ENCODE data around the gene PM20D2. TPM values are rescaled to one million over a fixed set of nuclear protein-coding genes. Genes with fewer than 3 reads are reported as not detected.

Gene PM20D2
- total and polyA plus RNA-seq, 2 of the 8 experiments (the other 6 are each of a cell fraction or from before 2014, with no cell fraction given) = 2.7 to 7.6 TPM

- H2BK12ac ChIP-seq (ENCODE audit: low read depth, low read length) = no peak overlapping the region
- no peak overlapping the region for H3K23ac ChIP-seq (ENCODE audit: insufficient read length)
- no peaks in the 10 kb centered on the region for H4K20me1 ChIP-seq (replicated peaks in 1 of 2; ENCODE audit: control insufficient read depth in 1 of 2, insufficient read depth in 2 of 2, low read length in 2 of 2)
- H3K27ac ChIP-seq (ENCODE audit: low read depth, low read length) = no peak overlapping the region
- H3K9me3 ChIP-seq (ENCODE audit: insufficient read depth in 2 of 2, low read depth in 1 of 2, low read length in 1 of 2) = no peaks in the 10 kb centered on the region
- H4K91ac ChIP-seq (replicated peaks; ENCODE audit: insufficient read length, low read length) = no peak overlapping the region
- H2AK5ac ChIP-seq (ENCODE audit: low read depth, low read length) = no peak overlapping the region
- H4K8ac ChIP-seq (ENCODE audit: extremely low read depth, insufficient read depth, low read length) = no peak overlapping the region
- H3K4me2 ChIP-seq (ENCODE audit: insufficient read depth in 1 of 2, low read depth in 2 of 2, low read length in 2 of 2) = no peak overlapping the region
- WGBS, 2 experiments (ENCODE audit: extremely low coverage in 1 of 2, insufficient coverage in 1 of 2, insufficient read length in 1 of 2, insufficient replicate concordance in 2 of 2, low coverage in 1 of 2, low lambda C conversion rate in 2 of 2, missing lambda C conversion rate in 1 of 2) = 70% methylated on average over 7 of the region's 7 CpGs; no CpG with 5 or more reads in 1 of the 2 experiments
- no peaks in the 10 kb centered on the region for H3K79me1 ChIP-seq (ENCODE audit: low read depth, low read length)
- H3K4me1 ChIP-seq (replicated peaks in 1 of 4; ENCODE audit: control insufficient read depth in 3 of 4, insufficient read depth in 4 of 4, low read length in 3 of 4) = peaks cover 0 to 3% (median 0%) of the 10 kb centered on the region in 4 experiments; a peak in 1 of 7 replicates
- no peak overlapping the region for H3K4me3 ChIP-seq (ENCODE audit: extremely low read depth in 1 of 4, insufficient read depth in 2 of 4, low read depth in 3 of 4, low read length in 4 of 4)
- ChIA-PET POLR2A (ENCODE audit: partially characterized antibody) (no interaction called here), CTCF (ENCODE audit: partially characterized antibody) (interaction anchor here (0.5 to 2.2 kb wide), 30 partner anchors 9 to 417 kb away, joined by 3 to 9 read pairs (median 4); partner anchors contain the start of gene GABRR2)
- no peak overlapping the region for H2AFZ ChIP-seq (ENCODE audit: low read length)
- TF ChIP-seq NRF1 (IDR thresholded peaks at IDR 0.05; ENCODE audit: low read depth, low read length) (no peak), YY1 (IDR thresholded peaks at IDR 0.05; ENCODE audit: low read depth, low read length) (peak; percentile 86), RAD21 (IDR thresholded peaks at IDR 0.05 in 1 of 2, conservative IDR thresholded peaks at IDR 0.05 in 1 of 2; ENCODE audit: low read depth in 2 of 2, low read length in 2 of 2) (peak; percentile 86 to 90)
- TF ChIP-seq, protein P1, sequence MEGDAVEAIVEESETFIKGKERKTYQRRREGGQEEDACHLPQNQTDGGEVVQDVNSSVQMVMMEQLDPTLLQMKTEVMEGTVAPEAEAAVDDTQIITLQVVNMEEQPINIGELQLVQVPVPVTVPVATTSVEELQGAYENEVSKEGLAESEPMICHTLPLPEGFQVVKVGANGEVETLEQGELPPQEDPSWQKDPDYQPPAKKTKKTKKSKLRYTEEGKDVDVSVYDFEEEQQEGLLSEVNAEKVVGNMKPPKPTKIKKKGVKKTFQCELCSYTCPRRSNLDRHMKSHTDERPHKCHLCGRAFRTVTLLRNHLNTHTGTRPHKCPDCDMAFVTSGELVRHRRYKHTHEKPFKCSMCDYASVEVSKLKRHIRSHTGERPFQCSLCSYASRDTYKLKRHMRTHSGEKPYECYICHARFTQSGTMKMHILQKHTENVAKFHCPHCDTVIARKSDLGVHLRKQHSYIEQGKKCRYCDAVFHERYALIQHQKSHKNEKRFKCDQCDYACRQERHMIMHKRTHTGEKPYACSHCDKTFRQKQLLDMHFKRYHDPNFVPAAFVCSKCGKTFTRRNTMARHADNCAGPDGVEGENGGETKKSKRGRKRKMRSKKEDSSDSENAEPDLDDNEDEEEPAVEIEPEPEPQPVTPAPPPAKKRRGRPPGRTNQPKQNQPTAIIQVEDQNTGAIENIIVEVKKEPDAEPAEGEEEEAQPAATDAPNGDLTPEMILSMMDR (IDR thresholded peaks at IDR 0.05; ENCODE audit: control extremely low read depth in 1 of 3, insufficient read depth in 1 of 3, low read depth in 1 of 3, low read length in 3 of 3) = peak; percentile 34 to 73 (median 55)
- no peak overlapping the region for H4K5ac ChIP-seq (ENCODE audit: insufficient read length, low read depth, low read length)
- no peak overlapping the region; the same call in 1 of the 2 replicates for H3K18ac ChIP-seq (ENCODE audit: extremely low read depth, low read length)
- no peak overlapping the region for H3K9ac ChIP-seq (replicated peaks in 1 of 4; ENCODE audit: extremely low read depth in 1 of 4, low read depth in 3 of 4, low read length in 3 of 4)
- H2BK5ac ChIP-seq (ENCODE audit: low read depth, low read length) = no peak overlapping the region
- H2BK20ac ChIP-seq (ENCODE audit: low read length) = peak overlapping the region; percentile 13; the same call in 1 of the 2 replicates
- no peaks in the 10 kb centered on the region for H3K79me2 ChIP-seq (ENCODE audit: control insufficient read depth in 1 of 2, insufficient read depth in 2 of 2, low read length in 2 of 2)
- FAIRE-seq = no peak
- no peaks in the 10 kb centered on the region; the same call in 1 of the 2 replicates for H3K23me2 ChIP-seq (ENCODE audit: low read depth, low read length)
- no peak for DNase-seq (ENCODE audit: low read depth in 1 of 2, low spot score in 2 of 2)
- H3K4ac ChIP-seq (replicated peaks; ENCODE audit: insufficient read length, low read depth, low read length) = no peak overlapping the region
- no peak overlapping the region for H3K14ac ChIP-seq (ENCODE audit: insufficient read length)
- H3K27me3 ChIP-seq (replicated peaks in 1 of 4; ENCODE audit: control insufficient read depth in 3 of 4, extremely low read depth in 1 of 4, insufficient read depth in 3 of 4, low read length in 3 of 4) = no peaks in the 10 kb centered on the region
- H2BK15ac ChIP-seq (ENCODE audit: low read length) = no peak overlapping the region
- no peak overlapping the region for H2BK120ac ChIP-seq (replicated peaks; ENCODE audit: low read depth, low read length)
- no peak overlapping the region for H3K56ac ChIP-seq (replicated peaks; ENCODE audit: insufficient read length, low read depth, low read length)
- peaks cover 0 to 4% (median 0%) of the 10 kb centered on the region in 4 experiments; a peak in 1 of 8 replicates for H3K36me3 ChIP-seq (ENCODE audit: control insufficient read depth in 2 of 4, insufficient read depth in 4 of 4, low read length in 3 of 4)
Observed at GRCh38 chr6:89161326-89162046, 15.6 kb downstream of the PM20D2 start.

Data from H1 (cell line).